Mesodermal cell (in vitro differentiated cells): ENCODE measurements around the gene CCDC195.

Source experiments
- H3K27ac ChIP-seq: 2 replicates; pipeline ENCODE4 v1.7.0; 2013; ENCODE audit warnings: mild to moderate bottlenecking, low read depth, low read length, moderate library complexity; ENCODE audit not compliant: severe bottlenecking
- H3K36me3 ChIP-seq: 2 replicates; pipeline ENCODE4 v1.7.1; 2013; ENCODE audit warnings: mild to moderate bottlenecking, low read length, moderate library complexity; ENCODE audit not compliant: control insufficient read depth, insufficient read depth
- H3K4me1 ChIP-seq: one replicate; pipeline ENCODE4 v1.7.1; 2013; ENCODE audit warnings: mild to moderate bottlenecking, low read length; ENCODE audit not compliant: insufficient read depth, control insufficient read depth, poor library complexity, severe bottlenecking
- H3K4me3 ChIP-seq: 2 replicates; pipeline ENCODE4 v1.7.0; 2013; ENCODE audit warnings: low read length, control low read depth, mild to moderate bottlenecking; ENCODE audit not compliant: insufficient read depth, poor library complexity, severe bottlenecking; ENCODE audit errors: extremely low read depth
- H3K9me3 ChIP-seq: 2 replicates; pipeline ENCODE4 v1.7.1; 2013; ENCODE audit warnings: mild to moderate bottlenecking, low read length, moderate library complexity; ENCODE audit not compliant: control insufficient read depth
- WGBS, 2 experiments: methylation state at CpG; one replicate each; pipeline ENCODE4 v1.1.5; 2013; ENCODE audit warnings: missing lambda C conversion rate in 2 of 2; ENCODE audit not compliant: insufficient coverage in 2 of 2; 5-methylcytosine and 5-hydroxymethylcytosine counted together

CCDC195 gene

GRCh38 chr2:224729435-224729834, 13.3 kb upstream of the CCDC195 start:
- WGBS, 2 experiments, result no CpG with 5 or more reads among the region's 1 CpG
- peaks cover 13% of the 10 kb centered on the region for H3K9me3 ChIP-seq

GRCh38 chr2:224724331-224724730, 8.2 kb upstream of the CCDC195 start:
- WGBS, 2 experiments, result 89 to 100% methylated on average over 2 of the region's 2 CpGs
- Histone ChIP-seq H3K9me3 (peaks cover 3% of the 10 kb centered on the region), H3K4me1 (no peaks in the 10 kb centered on the region)

More at GRCh38 chr2:224729435-224729834, 13.3 kb upstream of the CCDC195 start:
- Histone ChIP-seq H3K36me3 (no peaks in the 10 kb centered on the region), H3K27ac (no peak overlapping the region), H3K4me3 (no peak overlapping the region), H3K4me1 (no peaks in the 10 kb centered on the region)

GRCh38 chr2:224723586-224724217, 7.5 kb upstream of the CCDC195 start:
- Histone ChIP-seq H3K36me3 (no peaks in the 10 kb centered on the region), H3K9me3 (no peaks in the 10 kb centered on the region), H3K27ac (no peak overlapping the region), H3K4me1 (no peaks in the 10 kb centered on the region), H3K4me3 (no peak overlapping the region)
- WGBS, 2 experiments, result 88% methylated on average over 2 of the region's 2 CpGs; no CpG with 5 or more reads in 1 of the 2 experiments

More at GRCh38 chr2:224724331-224724730, 8.2 kb upstream of the CCDC195 start:
- Histone ChIP-seq H3K36me3 (no peaks in the 10 kb centered on the region), H3K4me3 (no peak overlapping the region), H3K27ac (no peak overlapping the region)

GRCh38 chr2:224722770-224723169, 6.6 kb upstream of the CCDC195 start:
- no peaks in the 10 kb centered on the region for H3K4me1 ChIP-seq
- H3K9me3 ChIP-seq, result no peaks in the 10 kb centered on the region
- H3K27ac ChIP-seq, result no peak overlapping the region
- H3K4me3 ChIP-seq, result no peak overlapping the region
- WGBS, 2 experiments, result 95 to 98% methylated on average over 4 of the region's 4 CpGs
- H3K36me3 ChIP-seq, result no peaks in the 10 kb centered on the region

- H3K4me1 ChIP-seq, result no peaks in the 10 kb centered on the region
- H3K4me3 ChIP-seq, result no peak overlapping the region
- H3K36me3 ChIP-seq, result no peaks in the 10 kb centered on the region
- WGBS, 2 experiments, result 80 to 100% methylated on average over 1 of the region's 3 CpGs
- H3K27ac ChIP-seq, result no peak overlapping the region
- no peaks in the 10 kb centered on the region for H3K9me3 ChIP-seq
These were observed 6.1 kb upstream of the CCDC195 start for GRCh38 chr2:224722250-224722649.

- no CpG with 5 or more reads among the region's 2 CpGs for WGBS, 2 experiments
- no peak overlapping the region for H3K4me3 ChIP-seq
These were observed 756 bp upstream of the CCDC195 start for GRCh38 chr2:224716921-224717320.

GRCh38 chr2:224711859-224712665, 4.1 kb downstream of the CCDC195 start:
- H3K9me3 ChIP-seq, result no peaks in the 10 kb centered on the region
- no peaks in the 10 kb centered on the region for H3K4me1 ChIP-seq
- H3K4me3 ChIP-seq, result no peak overlapping the region
- WGBS, 2 experiments, result 92 to 96% methylated on average over 6 to 8 of the region's 10 CpGs
- no peaks in the 10 kb centered on the region for H3K36me3 ChIP-seq
- no peak overlapping the region for H3K27ac ChIP-seq

More at GRCh38 chr2:224716921-224717320, 756 bp upstream of the CCDC195 start:
- Histone ChIP-seq H3K4me1 (no peaks in the 10 kb centered on the region), H3K9me3 (no peaks in the 10 kb centered on the region), H3K27ac (no peak overlapping the region), H3K36me3 (no peaks in the 10 kb centered on the region)

GRCh38 chr2:224711381-224711780, 4.8 kb downstream of the CCDC195 start:
- WGBS, 2 experiments, result 100% methylated on average over 1 to 2 of the region's 3 CpGs
- Histone ChIP-seq H3K36me3 (no peaks in the 10 kb centered on the region), H3K4me1 (no peaks in the 10 kb centered on the region), H3K4me3 (no peak overlapping the region), H3K9me3 (no peaks in the 10 kb centered on the region), H3K27ac (no peak overlapping the region)

GRCh38 chr2:224709301-224709700, 6.9 kb downstream of the CCDC195 start:
- no peak overlapping the region for H3K27ac ChIP-seq
- H3K4me3 ChIP-seq, result no peak overlapping the region
- H3K4me1 ChIP-seq, result no peaks in the 10 kb centered on the region
- WGBS, 2 experiments, result 94% methylated on average over 2 of the region's 3 CpGs; no CpG with 5 or more reads in 1 of the 2 experiments
- no peaks in the 10 kb centered on the region for H3K36me3 ChIP-seq
- no peaks in the 10 kb centered on the region for H3K9me3 ChIP-seq

- WGBS, 2 experiments, result 86 to 100% methylated on average over 1 of the region's 3 CpGs
- Histone ChIP-seq H3K36me3 (no peaks in the 10 kb centered on the region), H3K4me3 (no peak overlapping the region), H3K27ac (no peak overlapping the region), H3K9me3 (no peaks in the 10 kb centered on the region), H3K4me1 (no peaks in the 10 kb centered on the region)
These were observed 21.7 kb downstream of the CCDC195 start for GRCh38 chr2:224694502-224694901.

GRCh38 chr2:224691563-224691962, 24.6 kb downstream of the CCDC195 start:
- no CpG with 5 or more reads among the region's 2 CpGs for WGBS, 2 experiments
- Histone ChIP-seq H3K4me3 (no peak overlapping the region), H3K27ac (no peak overlapping the region), H3K9me3 (no peaks in the 10 kb centered on the region), H3K4me1 (no peaks in the 10 kb centered on the region), H3K36me3 (no peaks in the 10 kb centered on the region)
